Mesothelial cell of epicardium (in vitro differentiated cells): ENCODE data around the gene TRMT1. TPM values are rescaled to one million over a fixed set of nuclear protein-coding genes. Genes with fewer than 3 reads are reported as not detected.

ENCODE experiments used
- DNase-seq, 2 experiments: peaks; one replicate each; pipeline ENCODE4 v3.0.0; 2021; ENCODE audit warnings: low spot score in 2 of 2; ENCODE audit not compliant: unreplicated experiment in 2 of 2
- H3K27ac Mint-ChIP-seq: 2 replicates; pipeline ENCODE4 v1.8.0; 2021; ENCODE audit warnings: mixed read lengths
- H3K27me3 Mint-ChIP-seq: 2 replicates; pipeline ENCODE4 v1.8.0; 2021; ENCODE audit warnings: low read depth, mixed read lengths
- H3K36me3 Mint-ChIP-seq: 2 replicates; pipeline ENCODE4 v1.8.0; 2021; ENCODE audit warnings: mixed read lengths
- H3K4me1 Mint-ChIP-seq: 2 replicates; pipeline ENCODE4 v1.8.0; 2021; ENCODE audit warnings: mixed read lengths
- H3K4me3 Mint-ChIP-seq: 2 replicates; pipeline ENCODE4 v1.8.0; 2021; ENCODE audit warnings: mild to moderate bottlenecking, moderate library complexity, mixed read lengths
- H3K9me3 Mint-ChIP-seq: 2 replicates; pipeline ENCODE4 v1.8.0; 2021; ENCODE audit warnings: mixed read lengths
- total RNA-seq: library from RNA; stranded (reverse); gene quantifications from 3 replicates; pipeline ENCODE4 v1.2.1, GENCODE V29; 2021
- TF ChIP-seq, protein P1 (sequence below): fragments of 200-600 bp; sonication (generic); IDR thresholded peaks from one replicate; pipeline ENCODE4 v1.5.0; 2021; ENCODE audit warnings: antibody characterized with exemption; ENCODE audit not compliant: unreplicated experiment

The TRMT1 gene
- total RNA-seq, 1 donor from 2014 or later, result 57.0 TPM

GRCh38 chr19:13072188-13072908, 44.2 kb downstream of the TRMT1 start:
- peaks cover 32% of the 10 kb centered on the region for H3K4me1 Mint-ChIP-seq
- no peaks in the 10 kb centered on the region for H3K9me3 Mint-ChIP-seq
- H3K4me3 Mint-ChIP-seq, result no peak overlapping the region
- TF ChIP-seq, protein P1, sequence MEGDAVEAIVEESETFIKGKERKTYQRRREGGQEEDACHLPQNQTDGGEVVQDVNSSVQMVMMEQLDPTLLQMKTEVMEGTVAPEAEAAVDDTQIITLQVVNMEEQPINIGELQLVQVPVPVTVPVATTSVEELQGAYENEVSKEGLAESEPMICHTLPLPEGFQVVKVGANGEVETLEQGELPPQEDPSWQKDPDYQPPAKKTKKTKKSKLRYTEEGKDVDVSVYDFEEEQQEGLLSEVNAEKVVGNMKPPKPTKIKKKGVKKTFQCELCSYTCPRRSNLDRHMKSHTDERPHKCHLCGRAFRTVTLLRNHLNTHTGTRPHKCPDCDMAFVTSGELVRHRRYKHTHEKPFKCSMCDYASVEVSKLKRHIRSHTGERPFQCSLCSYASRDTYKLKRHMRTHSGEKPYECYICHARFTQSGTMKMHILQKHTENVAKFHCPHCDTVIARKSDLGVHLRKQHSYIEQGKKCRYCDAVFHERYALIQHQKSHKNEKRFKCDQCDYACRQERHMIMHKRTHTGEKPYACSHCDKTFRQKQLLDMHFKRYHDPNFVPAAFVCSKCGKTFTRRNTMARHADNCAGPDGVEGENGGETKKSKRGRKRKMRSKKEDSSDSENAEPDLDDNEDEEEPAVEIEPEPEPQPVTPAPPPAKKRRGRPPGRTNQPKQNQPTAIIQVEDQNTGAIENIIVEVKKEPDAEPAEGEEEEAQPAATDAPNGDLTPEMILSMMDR, result no peak
- H3K36me3 Mint-ChIP-seq, result peaks cover 10% of the 10 kb centered on the region
- no peak overlapping the region for H3K27ac Mint-ChIP-seq
- H3K27me3 Mint-ChIP-seq, result peaks cover 57% of the 10 kb centered on the region
- DNase-seq, result no peak

GRCh38 chr19:13071444-13072187, 44.9 kb downstream of the TRMT1 start:
- Mint-ChIP-seq H3K27me3 (peaks cover 58% of the 10 kb centered on the region), H3K4me3 (no peak overlapping the region), H3K4me1 (peaks cover 33% of the 10 kb centered on the region), H3K36me3 (peaks cover 10% of the 10 kb centered on the region), H3K9me3 (no peaks in the 10 kb centered on the region), H3K27ac (no peak overlapping the region)
- no peak for DNase-seq
- TF ChIP-seq, protein P1, result no peak

GRCh38 chr19:13070425-13071140, 46.0 kb downstream of the TRMT1 start:
- peaks cover 10% of the 10 kb centered on the region for H3K36me3 Mint-ChIP-seq
- H3K9me3 Mint-ChIP-seq, result no peaks in the 10 kb centered on the region
- no peak for DNase-seq
- TF ChIP-seq, protein P1, result no peak
- no peak overlapping the region for H3K4me3 Mint-ChIP-seq
- H3K27ac Mint-ChIP-seq, result no peak overlapping the region
- H3K4me1 Mint-ChIP-seq, result peaks cover 30% of the 10 kb centered on the region
- peaks cover 64% of the 10 kb centered on the region for H3K27me3 Mint-ChIP-seq

DNA sequence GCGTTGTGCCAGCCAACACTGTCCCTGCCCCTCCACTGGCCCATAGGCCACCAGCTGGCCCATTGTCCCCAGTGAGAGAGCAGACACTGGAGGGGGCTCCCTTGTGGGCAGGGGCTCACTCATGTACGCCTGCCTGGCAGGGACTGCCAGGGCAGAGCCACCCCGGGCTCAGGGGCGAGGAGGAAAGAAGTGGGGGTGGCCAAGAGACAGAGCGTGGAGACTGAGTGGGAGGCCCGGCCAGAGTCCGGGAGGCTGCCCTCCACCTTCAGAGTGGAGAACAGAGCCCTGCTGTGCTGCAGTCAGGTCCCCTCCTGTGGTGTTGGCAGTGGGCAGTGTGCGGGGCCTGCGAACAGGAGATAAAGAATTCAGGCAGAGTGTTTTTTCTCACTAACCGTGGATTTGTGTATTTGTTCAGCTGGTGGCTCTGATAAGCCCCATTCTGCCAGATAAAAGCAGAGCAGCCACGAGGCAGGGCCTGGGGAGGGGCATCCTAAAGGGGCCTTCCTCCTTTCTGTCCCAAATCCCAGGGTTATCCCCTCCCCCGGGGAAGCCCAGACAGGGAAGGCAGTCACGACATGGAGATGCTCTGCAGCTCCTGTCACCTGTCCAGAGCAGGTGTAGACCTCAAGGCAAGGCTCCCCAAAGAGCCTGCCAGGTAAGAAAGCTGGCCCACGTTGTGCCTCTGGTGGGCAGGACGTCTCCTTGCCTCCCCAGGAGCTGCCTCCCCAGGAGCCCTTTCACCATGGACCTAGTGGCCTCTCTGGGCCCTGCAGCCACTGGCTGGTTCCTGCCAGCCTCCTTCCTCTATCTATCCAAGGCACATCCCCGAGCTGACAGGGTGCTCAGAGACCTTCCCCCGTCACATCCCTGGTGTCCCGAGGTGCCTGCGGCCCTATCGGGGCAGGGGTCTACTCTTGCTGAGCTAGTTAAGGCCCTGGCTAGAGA, 46.9 kb downstream of the TRMT1 start:
- Mint-ChIP-seq H3K4me1 (peaks cover 30% of the 10 kb centered on the region), H3K4me3 (no peak overlapping the region), H3K27ac (peak overlapping the region; percentile 47), H3K36me3 (peaks cover 5% of the 10 kb centered on the region), H3K9me3 (no peaks in the 10 kb centered on the region), H3K27me3 (peaks cover 67% of the 10 kb centered on the region)
- TF ChIP-seq, protein P1, result no peak
- DNase-seq, result no peak
